Erythroblast (primary cell): ENCODE results near the gene WDR5B.

Experiments
- GATA1 ChIP-seq: IDR thresholded peaks from 2 replicates; pipeline ENCODE4 v1.6.1; 2011; ENCODE audit warnings: low read depth, mild to moderate bottlenecking, control low read depth, low read length, moderate library complexity
- POLR2A ChIP-seq: IDR thresholded peaks from 2 replicates; pipeline ENCODE4 v1.6.1; 2011; ENCODE audit warnings: mild to moderate bottlenecking, low read length

GRCh38 chr3:122392868-122393844 lies 22.7 kb downstream of the WDR5B start:
- no peak for TF ChIP-seq POLR2A
- TF ChIP-seq GATA1, result no peak
